ENCODE results near the gene KANSL1. TPM values are rescaled to one million over a fixed set of nuclear protein-coding genes. Genes with fewer than 3 reads are reported as not detected.

KANSL1 gene
- total RNA-seq, 1 donor from 2014 or later: 136 TPM

DNA sequence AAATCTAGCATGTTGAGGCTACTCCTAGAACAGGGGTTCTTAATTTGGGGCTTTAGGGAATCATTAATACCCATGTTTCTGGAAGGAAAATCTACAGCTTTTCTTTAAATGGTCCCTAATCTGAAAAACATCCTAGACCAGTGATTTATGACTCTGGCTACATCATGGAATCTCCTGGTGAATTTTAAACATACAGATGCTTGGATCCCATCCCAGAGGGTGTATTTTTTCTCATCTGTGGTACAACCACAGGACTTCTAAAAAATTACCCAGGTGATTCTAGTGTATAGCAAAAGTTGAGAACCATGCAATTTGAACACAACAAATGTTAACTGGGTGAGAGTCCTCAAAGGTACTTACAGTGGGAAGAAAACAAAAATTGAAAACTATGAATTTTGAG, 41.5 kb downstream of the KANSL1 start:
- Histone ChIP-seq H4K20me1 (ENCODE audit: low read depth) (peaks cover 99% of the 10 kb centered on the region), H3K27me3 (no peaks in the 10 kb centered on the region), H3K4me3 (no peak overlapping the region), H3K36me3 (no peaks in the 10 kb centered on the region), H3K27ac (no peak overlapping the region), H2AFZ (replicated peaks) (no peak overlapping the region), H3K4me1 (peaks cover 27% of the 10 kb centered on the region), H3K9me3 (ENCODE audit: low read depth) (no peaks in the 10 kb centered on the region), H3F3A (ENCODE audit: low read depth) (peaks cover 4% of the 10 kb centered on the region), H3K9ac (no peak overlapping the region), H3K4me2 (no peak overlapping the region), H3K79me2 (ENCODE audit: low read depth) (peaks cover 100% of the 10 kb centered on the region)
- peaks cover 18% of the 10 kb centered on the region for H3K4me1 Mint-ChIP-seq
- no peaks in the 10 kb centered on the region for H3K9me3 Mint-ChIP-seq
- TF ChIP-seq EZH2 (IDR thresholded peaks at IDR 0.05) (no peak), EZH2phosphoT487 (IDR thresholded peaks at IDR 0.05) (no peak)
- TF ChIP-seq, protein P1, sequence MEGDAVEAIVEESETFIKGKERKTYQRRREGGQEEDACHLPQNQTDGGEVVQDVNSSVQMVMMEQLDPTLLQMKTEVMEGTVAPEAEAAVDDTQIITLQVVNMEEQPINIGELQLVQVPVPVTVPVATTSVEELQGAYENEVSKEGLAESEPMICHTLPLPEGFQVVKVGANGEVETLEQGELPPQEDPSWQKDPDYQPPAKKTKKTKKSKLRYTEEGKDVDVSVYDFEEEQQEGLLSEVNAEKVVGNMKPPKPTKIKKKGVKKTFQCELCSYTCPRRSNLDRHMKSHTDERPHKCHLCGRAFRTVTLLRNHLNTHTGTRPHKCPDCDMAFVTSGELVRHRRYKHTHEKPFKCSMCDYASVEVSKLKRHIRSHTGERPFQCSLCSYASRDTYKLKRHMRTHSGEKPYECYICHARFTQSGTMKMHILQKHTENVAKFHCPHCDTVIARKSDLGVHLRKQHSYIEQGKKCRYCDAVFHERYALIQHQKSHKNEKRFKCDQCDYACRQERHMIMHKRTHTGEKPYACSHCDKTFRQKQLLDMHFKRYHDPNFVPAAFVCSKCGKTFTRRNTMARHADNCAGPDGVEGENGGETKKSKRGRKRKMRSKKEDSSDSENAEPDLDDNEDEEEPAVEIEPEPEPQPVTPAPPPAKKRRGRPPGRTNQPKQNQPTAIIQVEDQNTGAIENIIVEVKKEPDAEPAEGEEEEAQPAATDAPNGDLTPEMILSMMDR (IDR thresholded peaks at IDR 0.05): no peak
- peaks cover 29% of the 10 kb centered on the region for H3K36me3 Mint-ChIP-seq
- no peak overlapping the region for H3K27ac Mint-ChIP-seq
- H3K4me3 Mint-ChIP-seq: no peak overlapping the region
- H3K27me3 Mint-ChIP-seq (ENCODE audit: insufficient read depth, low read depth): no peaks in the 10 kb centered on the region
- no peak for DNase-seq (ENCODE audit: low spot score)

DNA sequence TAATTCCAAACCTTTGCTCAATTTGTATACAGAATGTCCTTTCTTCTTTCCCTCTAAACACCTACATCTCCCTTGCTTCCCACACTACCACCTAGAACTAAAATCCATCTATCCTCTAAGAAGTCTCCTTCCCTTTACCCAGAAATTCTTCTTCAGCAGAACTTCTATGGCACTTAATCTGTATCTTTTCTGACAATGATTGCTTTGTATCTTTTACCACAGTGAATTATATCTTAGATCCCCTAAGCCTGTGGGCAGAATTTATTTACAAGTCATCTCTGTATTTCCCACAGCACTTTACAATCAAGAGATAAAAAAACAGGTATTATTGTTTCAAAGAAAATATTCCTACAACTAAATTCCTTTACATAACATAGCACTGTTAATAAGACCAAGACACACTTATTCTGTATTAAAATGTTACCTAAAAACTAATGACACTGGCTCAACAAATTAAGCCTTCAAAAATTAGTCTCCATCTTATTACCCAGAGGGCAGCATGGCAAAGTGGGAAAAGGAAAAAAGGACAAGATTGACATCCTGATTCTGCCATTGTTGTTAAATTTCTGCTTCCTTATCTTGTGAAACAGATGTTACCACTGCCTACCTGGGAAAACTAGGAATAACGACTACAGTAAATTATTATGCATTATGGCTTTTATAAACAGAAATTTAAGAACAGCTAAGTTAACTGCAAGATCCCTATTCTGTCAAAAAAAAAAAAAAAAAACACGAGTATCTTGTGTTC, 42.8 kb downstream of the KANSL1 start:
- H3K36me3 ChIP-seq: no peaks in the 10 kb centered on the region
- TF ChIP-seq EZH2phosphoT487 (IDR thresholded peaks at IDR 0.05) (no peak), EZH2 (IDR thresholded peaks at IDR 0.05) (no peak)
- TF ChIP-seq, protein P1 (IDR thresholded peaks at IDR 0.05): no peak
- H3K4me1 Mint-ChIP-seq: peaks cover 21% of the 10 kb centered on the region
- no peak overlapping the region for H2AFZ ChIP-seq (replicated peaks)
- H4K20me1 ChIP-seq (ENCODE audit: low read depth): peaks cover 96% of the 10 kb centered on the region
- H3K27ac Mint-ChIP-seq: no peak overlapping the region
- no peaks in the 10 kb centered on the region for H3K27me3 ChIP-seq
- H3K4me3 ChIP-seq: no peak overlapping the region
- no peaks in the 10 kb centered on the region for H3K9me3 ChIP-seq (ENCODE audit: low read depth)
- no peak overlapping the region for H3K27ac ChIP-seq
- no peak for DNase-seq (ENCODE audit: low spot score)
- H3K79me2 ChIP-seq (ENCODE audit: low read depth): peaks cover 98% of the 10 kb centered on the region
- no peak overlapping the region for H3K4me3 Mint-ChIP-seq
- peaks cover 33% of the 10 kb centered on the region for H3K4me1 ChIP-seq
- H3K9ac ChIP-seq: no peak overlapping the region
- H3K4me2 ChIP-seq: no peak overlapping the region
- peaks cover 27% of the 10 kb centered on the region for H3K36me3 Mint-ChIP-seq
- no peaks in the 10 kb centered on the region for H3K9me3 Mint-ChIP-seq
- H3K27me3 Mint-ChIP-seq (ENCODE audit: insufficient read depth, low read depth): no peaks in the 10 kb centered on the region
- H3F3A ChIP-seq (ENCODE audit: low read depth): peaks cover 5% of the 10 kb centered on the region

DNA sequence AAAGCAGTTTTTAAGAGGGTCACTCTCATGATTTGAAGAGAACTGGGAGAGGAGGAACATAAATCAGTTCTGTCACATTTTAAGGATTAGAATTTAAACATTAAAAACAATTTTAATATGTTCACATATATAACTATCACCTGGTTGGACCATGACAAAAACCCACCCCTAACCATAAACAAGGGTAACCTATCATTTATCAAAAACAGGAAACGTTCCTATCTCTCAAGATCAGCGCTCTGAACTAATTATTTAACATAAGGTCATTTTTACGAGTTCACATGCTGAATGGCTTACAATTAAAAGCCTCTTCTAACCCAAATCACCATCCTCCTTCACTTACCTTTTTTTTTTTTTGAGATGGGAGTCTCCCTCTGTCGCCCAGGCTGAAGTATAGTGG, 45.0 kb downstream of the KANSL1 start:
- Mint-ChIP-seq H3K27ac (no peak overlapping the region), H3K4me1 (peaks cover 13% of the 10 kb centered on the region), H3K9me3 (no peaks in the 10 kb centered on the region), H3K27me3 (ENCODE audit: insufficient read depth, low read depth) (no peaks in the 10 kb centered on the region), H3K4me3 (no peak overlapping the region), H3K36me3 (peaks cover 32% of the 10 kb centered on the region)
- Histone ChIP-seq H3K9ac (no peak overlapping the region), H3K4me3 (no peak overlapping the region), H3K4me1 (peaks cover 28% of the 10 kb centered on the region), H3F3A (ENCODE audit: low read depth) (peaks cover 5% of the 10 kb centered on the region), H2AFZ (replicated peaks) (no peak overlapping the region), H3K27ac (no peak overlapping the region), H4K20me1 (ENCODE audit: low read depth) (peaks cover 94% of the 10 kb centered on the region), H3K9me3 (ENCODE audit: low read depth) (no peaks in the 10 kb centered on the region), H3K4me2 (no peak overlapping the region), H3K79me2 (ENCODE audit: low read depth) (peaks cover 98% of the 10 kb centered on the region), H3K27me3 (no peaks in the 10 kb centered on the region), H3K36me3 (no peaks in the 10 kb centered on the region)
- DNase-seq (ENCODE audit: low spot score): no peak
- TF ChIP-seq, protein P1 (IDR thresholded peaks at IDR 0.05): no peak
- TF ChIP-seq EZH2phosphoT487 (IDR thresholded peaks at IDR 0.05) (no peak), EZH2 (IDR thresholded peaks at IDR 0.05) (no peak)
